Lower lobe of right lung (tissue), 2 donors: ENCODE results near the gene ZNF688. TPM values are rescaled to one million over a fixed set of nuclear protein-coding genes. Genes with fewer than 3 reads are reported as not detected.

Experiments
- ATAC-seq, 2 donors: fragments of 200-7000 bp; cut with Tn5 transposase; one replicate each; pipeline ENCODE4 v1.9.1; 2020 to 2022; ENCODE audit warnings: mild to moderate bottlenecking in 2 of 2, moderate library complexity in 2 of 2
- DNase-seq: peaks from one replicate; pipeline ENCODE4 v3.0.0-alpha.2; 2020
- H3K27ac ChIP-seq: fragments of 200-600 bp; one replicate; pipeline ENCODE4 v1.8.0; 2022
- H3K27me3 ChIP-seq: fragments of 200-600 bp; one replicate; pipeline ENCODE4 v1.8.0; 2022; ENCODE audit warnings: low read depth
- H3K36me3 ChIP-seq: fragments of 200-600 bp; one replicate; pipeline ENCODE4 v1.8.0; 2022; ENCODE audit warnings: mild to moderate bottlenecking
- H3K4me1 ChIP-seq: fragments of 200-600 bp; one replicate; pipeline ENCODE4 v1.8.0; 2022
- H3K4me3 ChIP-seq: fragments of 200-600 bp; one replicate; pipeline ENCODE4 v1.8.0; 2022; ENCODE audit warnings: mild to moderate bottlenecking
- H3K9me3 ChIP-seq: fragments of 200-600 bp; one replicate; pipeline ENCODE4 v1.8.0; 2022
- intact Hi-C: fragments of 100-400 bp; cut with DNase I; formaldehyde crosslinking; loops from one replicate; pipeline ENCODE4 v1.11.0; 2022
- total RNA-seq: library from RNA; stranded (reverse); fragmentation: NEBNext Ultra II Directional; extraction: Animal tissue kit (Norgen Biotek cat#: 25700); gene quantifications from one replicate; pipeline ENCODE4 v1.2.1, GENCODE V29; 2021
- TF ChIP-seq, protein P1 (sequence below): fragments of 200-600 bp; IDR thresholded peaks from one replicate; pipeline ENCODE4 v1.8.0; 2022; ENCODE audit warnings: antibody characterized with exemption, mild to moderate bottlenecking
- donor health status: DM: no; HTN: yes; CAD: no; lungs with severe emphysema.

ZNF688 gene
- total RNA-seq, 1 donor from 2014 or later = 13.5 TPM

DNA sequence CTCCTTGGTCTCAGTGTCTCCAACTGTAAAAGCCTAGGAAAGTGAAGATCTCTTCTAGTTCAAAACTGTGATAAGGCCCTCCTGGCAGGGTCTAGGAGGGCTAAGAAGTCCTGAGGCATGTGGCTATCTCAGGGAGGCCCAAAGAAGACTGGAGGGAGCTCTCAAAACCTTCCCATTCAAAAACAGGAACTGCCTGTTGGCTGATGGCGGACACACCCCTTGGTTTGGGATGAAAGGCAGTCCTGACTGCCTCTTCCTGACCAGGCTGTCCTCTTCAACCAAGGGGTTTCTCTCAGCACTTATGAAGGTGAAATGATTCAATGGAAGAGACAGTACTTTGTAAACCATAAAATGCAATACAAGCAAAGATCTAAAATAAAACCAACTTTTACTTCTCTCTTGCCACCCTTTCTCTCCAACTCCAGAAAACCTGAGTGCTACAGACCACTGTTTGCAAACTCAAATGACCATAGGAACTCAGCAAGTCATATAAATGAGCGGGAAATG is 18.1 kb downstream of the ZNF688 start:
- peak overlapping the region; percentile 10 for H3K27ac ChIP-seq
- TF ChIP-seq, protein P1, sequence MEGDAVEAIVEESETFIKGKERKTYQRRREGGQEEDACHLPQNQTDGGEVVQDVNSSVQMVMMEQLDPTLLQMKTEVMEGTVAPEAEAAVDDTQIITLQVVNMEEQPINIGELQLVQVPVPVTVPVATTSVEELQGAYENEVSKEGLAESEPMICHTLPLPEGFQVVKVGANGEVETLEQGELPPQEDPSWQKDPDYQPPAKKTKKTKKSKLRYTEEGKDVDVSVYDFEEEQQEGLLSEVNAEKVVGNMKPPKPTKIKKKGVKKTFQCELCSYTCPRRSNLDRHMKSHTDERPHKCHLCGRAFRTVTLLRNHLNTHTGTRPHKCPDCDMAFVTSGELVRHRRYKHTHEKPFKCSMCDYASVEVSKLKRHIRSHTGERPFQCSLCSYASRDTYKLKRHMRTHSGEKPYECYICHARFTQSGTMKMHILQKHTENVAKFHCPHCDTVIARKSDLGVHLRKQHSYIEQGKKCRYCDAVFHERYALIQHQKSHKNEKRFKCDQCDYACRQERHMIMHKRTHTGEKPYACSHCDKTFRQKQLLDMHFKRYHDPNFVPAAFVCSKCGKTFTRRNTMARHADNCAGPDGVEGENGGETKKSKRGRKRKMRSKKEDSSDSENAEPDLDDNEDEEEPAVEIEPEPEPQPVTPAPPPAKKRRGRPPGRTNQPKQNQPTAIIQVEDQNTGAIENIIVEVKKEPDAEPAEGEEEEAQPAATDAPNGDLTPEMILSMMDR = no peak
- H3K36me3 ChIP-seq = peaks cover 36% of the 10 kb centered on the region
- H3K9me3 ChIP-seq = no peaks in the 10 kb centered on the region
- H3K4me3 ChIP-seq = no peak overlapping the region
- ATAC-seq = no peak
- no peak for DNase-seq
- no peaks in the 10 kb centered on the region for H3K27me3 ChIP-seq
- intact Hi-C loops = no loop called here
- peaks cover 38% of the 10 kb centered on the region for H3K4me1 ChIP-seq

DNA sequence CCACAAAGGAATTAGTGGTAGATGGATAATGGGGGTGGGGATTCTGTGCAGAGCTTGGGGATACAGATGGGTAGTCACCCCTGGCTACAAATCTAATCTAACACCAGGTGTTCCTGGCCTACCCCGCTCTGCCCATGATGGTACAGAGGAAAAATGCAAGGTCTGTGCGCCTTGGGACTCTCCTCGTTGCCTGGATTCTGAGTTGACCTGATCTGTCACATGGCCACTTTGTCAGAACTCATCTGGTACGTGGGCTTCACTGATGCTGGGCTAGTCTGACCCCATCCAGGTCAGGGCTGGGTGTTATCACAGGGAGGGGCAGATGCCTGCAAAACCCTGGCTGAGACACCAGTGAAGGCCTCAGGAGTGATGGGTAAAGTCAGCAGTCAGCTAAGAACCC is 18.6 kb downstream of the ZNF688 start:
- Histone ChIP-seq H3K4me3 (no peak overlapping the region), H3K9me3 (no peaks in the 10 kb centered on the region), H3K27ac (no peak overlapping the region), H3K27me3 (no peaks in the 10 kb centered on the region), H3K36me3 (peaks cover 36% of the 10 kb centered on the region), H3K4me1 (peaks cover 38% of the 10 kb centered on the region)
- DNase-seq = no peak
- intact Hi-C loops = no loop called here
- ATAC-seq = no peak
- TF ChIP-seq, protein P1 = no peak

DNA sequence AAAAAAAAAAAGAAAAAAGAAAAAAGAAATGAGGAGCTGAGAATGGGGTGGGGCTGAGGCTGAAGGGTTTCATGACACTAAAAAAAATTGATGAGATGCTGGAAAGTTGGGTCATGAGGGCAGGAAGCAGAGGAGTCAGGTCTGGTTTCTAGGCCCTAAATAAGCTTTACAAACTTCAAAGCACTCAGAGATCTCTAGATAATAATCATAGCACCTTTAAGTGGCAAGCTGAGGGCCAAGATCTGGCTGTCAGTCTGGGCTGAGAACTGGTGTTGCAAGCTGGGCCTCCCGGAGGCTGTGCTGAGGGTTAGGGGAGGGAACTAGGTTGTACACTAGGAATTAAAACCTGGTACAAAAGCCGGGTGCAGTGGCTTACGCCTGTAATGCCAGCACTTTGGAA is 19.7 kb downstream of the ZNF688 start:
- Histone ChIP-seq H3K27me3 (no peaks in the 10 kb centered on the region), H3K4me3 (no peak overlapping the region), H3K27ac (no peak overlapping the region), H3K9me3 (no peaks in the 10 kb centered on the region), H3K36me3 (peaks cover 36% of the 10 kb centered on the region), H3K4me1 (peaks cover 29% of the 10 kb centered on the region)
- DNase-seq (peak; percentile 71), ATAC-seq (peak; percentile 77 to 89)
- intact Hi-C loops = no loop called here
- TF ChIP-seq, protein P1 = no peak

DNA sequence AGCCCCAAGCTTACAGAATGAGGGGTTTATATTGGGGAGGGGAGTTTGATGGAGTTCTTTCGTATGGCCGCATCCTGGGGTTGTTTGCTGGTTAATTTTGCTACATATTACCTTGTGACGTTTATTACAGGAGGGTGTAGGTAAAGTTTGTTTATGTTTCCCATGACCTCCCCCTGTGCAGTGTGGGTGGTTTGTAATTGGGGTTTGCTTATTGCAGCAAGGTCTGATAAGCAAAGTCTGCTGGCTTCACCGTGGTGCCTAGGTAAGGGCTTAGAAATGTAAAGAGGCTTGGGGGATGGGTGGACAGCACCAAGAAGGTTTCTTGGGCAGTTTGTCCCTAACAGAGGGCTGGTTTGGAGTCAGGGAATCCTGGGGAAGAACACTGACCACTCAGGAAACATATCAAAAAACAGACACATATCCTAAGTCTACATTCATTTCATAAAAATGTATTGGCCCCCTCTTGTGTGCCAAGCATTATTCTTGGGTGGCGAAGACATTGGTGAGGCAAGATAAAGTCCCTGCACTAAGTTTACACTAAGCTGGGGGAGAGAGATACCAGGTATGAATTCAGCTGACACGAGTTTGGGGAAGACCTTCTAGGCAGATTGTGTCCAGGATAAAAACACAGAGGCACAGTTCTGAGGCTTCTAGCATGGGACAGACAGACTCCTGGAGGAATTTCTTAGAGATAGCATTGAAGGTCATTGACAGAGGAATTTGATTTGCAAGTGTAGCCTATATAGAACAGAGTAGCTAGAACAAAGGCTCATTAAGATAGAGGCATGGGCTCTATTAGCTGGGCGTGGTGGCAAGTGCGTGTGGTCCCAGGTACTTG is 22.9 kb downstream of the ZNF688 start:
- Histone ChIP-seq H3K27me3 (no peaks in the 10 kb centered on the region), H3K4me1 (peaks cover 23% of the 10 kb centered on the region), H3K9me3 (no peaks in the 10 kb centered on the region), H3K4me3 (no peak overlapping the region), H3K27ac (no peak overlapping the region), H3K36me3 (peaks cover 5% of the 10 kb centered on the region)
- intact Hi-C loops = no loop called here
- DNase-seq (no peak), ATAC-seq (no peak)
- TF ChIP-seq, protein P1 = no peak

DNA sequence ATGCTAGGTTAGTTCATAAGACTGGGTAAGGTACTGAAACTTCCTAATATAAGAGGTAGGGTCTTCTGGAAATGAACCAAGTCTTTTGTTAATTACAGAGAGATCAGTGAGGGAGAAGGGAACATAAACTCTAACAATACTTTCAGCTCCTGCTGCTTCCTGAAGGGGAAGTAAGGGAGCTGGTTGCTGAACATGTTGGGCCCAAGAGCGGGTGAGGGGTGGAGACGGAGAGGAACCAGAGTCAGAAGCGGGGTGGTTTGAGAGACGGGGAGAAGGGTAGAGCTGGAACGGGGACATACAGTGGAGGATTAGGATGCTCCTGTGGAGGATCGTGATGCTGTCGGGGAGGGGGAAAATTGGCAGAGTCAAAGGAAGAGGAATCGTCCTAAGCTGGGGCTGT is 25.4 kb downstream of the ZNF688 start:
- DNase-seq = no peak

More for the DNA sequence above, 25.4 kb downstream of the ZNF688 start:
- peak in 1 of 2 donors; percentile 29 for ATAC-seq
- TF ChIP-seq, protein P1 = no peak
- Histone ChIP-seq H3K36me3 (no peaks in the 10 kb centered on the region), H3K4me1 (peaks cover 3% of the 10 kb centered on the region), H3K27me3 (no peaks in the 10 kb centered on the region), H3K4me3 (no peak overlapping the region), H3K9me3 (no peaks in the 10 kb centered on the region), H3K27ac (no peak overlapping the region)
- intact Hi-C loops = no loop called here
